Parathyroid adenoma (tissue), 2 donors: ENCODE results near the gene MAIP1.

Source experiments
- H2AFZ ChIP-seq: fragments of 300-600 bp; sonication (generic); one replicate; pipeline ENCODE4 v1.7.0; 2017; ENCODE audit warnings: antibody characterized with exemption, mild to moderate bottlenecking
- H3K27ac ChIP-seq: fragments of 300-600 bp; sonication (generic); one replicate; pipeline ENCODE4 v1.7.0; 2017
- H3K27me3 ChIP-seq: fragments of 300-600 bp; sonication (generic); one replicate; pipeline ENCODE4 v1.7.0; 2017; ENCODE audit warnings: low read length; ENCODE audit not compliant: control insufficient read depth, insufficient read depth
- H3K36me3 ChIP-seq: fragments of 300-600 bp; sonication (generic); one replicate; pipeline ENCODE4 v1.7.0; 2017; ENCODE audit warnings: low read length; ENCODE audit not compliant: control insufficient read depth, insufficient read depth
- H3K4me1 ChIP-seq: fragments of 300-600 bp; sonication (generic); one replicate; pipeline ENCODE4 v1.7.0; 2017; ENCODE audit warnings: control low read depth
- H3K4me2 ChIP-seq: fragments of 300-600 bp; sonication (generic); one replicate; pipeline ENCODE4 v1.7.0; 2017; ENCODE audit warnings: low read length
- H3K4me3 ChIP-seq: fragments of 300-600 bp; sonication (generic); one replicate; pipeline ENCODE4 v1.7.0; 2017; ENCODE audit warnings: low read depth, low read length
- H3K79me2 ChIP-seq: fragments of 300-600 bp; sonication (generic); one replicate; pipeline ENCODE4 v1.7.0; 2017; ENCODE audit warnings: control low read depth
- H3K9ac ChIP-seq: fragments of 300-600 bp; sonication (generic); one replicate; pipeline ENCODE4 v1.7.0; 2017; ENCODE audit warnings: mild to moderate bottlenecking
- H3K9me3 ChIP-seq: fragments of 300-600 bp; sonication (generic); one replicate; pipeline ENCODE4 v1.7.0; 2017; ENCODE audit warnings: low read length; ENCODE audit not compliant: control insufficient read depth
- CTCF ChIP-seq: fragments of 300-600 bp; sonication (generic); IDR thresholded peaks from one replicate; pipeline ENCODE4 v1.7.0; 2017; ENCODE audit warnings: antibody characterized with exemption, mild to moderate bottlenecking
- donor health status: primary hyperparathyroidism.

MAIP1 gene

GRCh38 chr2:199983534-199983933 lies 28.2 kb downstream of the MAIP1 start:
- TF ChIP-seq CTCF, result no peak
- no peaks in the 10 kb centered on the region for H3K36me3 ChIP-seq

GRCh38 chr2:199984159-199984558 lies 28.8 kb downstream of the MAIP1 start:
- H3K27ac ChIP-seq, result no peak overlapping the region
- no peak overlapping the region for H3K4me3 ChIP-seq
- H3K79me2 ChIP-seq, result no peaks in the 10 kb centered on the region
- H3K36me3 ChIP-seq, result no peaks in the 10 kb centered on the region
- H3K4me2 ChIP-seq, result no peak overlapping the region
- no peak overlapping the region for H3K9ac ChIP-seq
- peaks cover 3% of the 10 kb centered on the region for H3K4me1 ChIP-seq
- H2AFZ ChIP-seq, result no peak overlapping the region
- no peaks in the 10 kb centered on the region for H3K9me3 ChIP-seq
- no peak for TF ChIP-seq CTCF
- no peaks in the 10 kb centered on the region for H3K27me3 ChIP-seq

More at GRCh38 chr2:199983534-199983933, 28.2 kb downstream of the MAIP1 start:
- H3K27ac ChIP-seq, result no peak overlapping the region
- no peaks in the 10 kb centered on the region for H3K9me3 ChIP-seq
- H2AFZ ChIP-seq, result no peak overlapping the region
- H3K4me1 ChIP-seq, result peaks cover 3% of the 10 kb centered on the region
- no peaks in the 10 kb centered on the region for H3K27me3 ChIP-seq
- H3K4me3 ChIP-seq, result no peak overlapping the region
- no peaks in the 10 kb centered on the region for H3K79me2 ChIP-seq
- no peak overlapping the region for H3K9ac ChIP-seq
- no peak overlapping the region for H3K4me2 ChIP-seq

- Histone ChIP-seq H3K27me3 (no peaks in the 10 kb centered on the region), H3K79me2 (no peaks in the 10 kb centered on the region), H3K9me3 (no peaks in the 10 kb centered on the region), H3K4me1 (peaks cover 3% of the 10 kb centered on the region), H3K27ac (no peak overlapping the region), H3K4me2 (no peak overlapping the region), H2AFZ (no peak overlapping the region), H3K9ac (no peak overlapping the region), H3K4me3 (no peak overlapping the region), H3K36me3 (no peaks in the 10 kb centered on the region)
- TF ChIP-seq CTCF, result no peak
These were observed 29.4 kb downstream of the MAIP1 start for GRCh38 chr2:199984755-199985154.

DNA sequence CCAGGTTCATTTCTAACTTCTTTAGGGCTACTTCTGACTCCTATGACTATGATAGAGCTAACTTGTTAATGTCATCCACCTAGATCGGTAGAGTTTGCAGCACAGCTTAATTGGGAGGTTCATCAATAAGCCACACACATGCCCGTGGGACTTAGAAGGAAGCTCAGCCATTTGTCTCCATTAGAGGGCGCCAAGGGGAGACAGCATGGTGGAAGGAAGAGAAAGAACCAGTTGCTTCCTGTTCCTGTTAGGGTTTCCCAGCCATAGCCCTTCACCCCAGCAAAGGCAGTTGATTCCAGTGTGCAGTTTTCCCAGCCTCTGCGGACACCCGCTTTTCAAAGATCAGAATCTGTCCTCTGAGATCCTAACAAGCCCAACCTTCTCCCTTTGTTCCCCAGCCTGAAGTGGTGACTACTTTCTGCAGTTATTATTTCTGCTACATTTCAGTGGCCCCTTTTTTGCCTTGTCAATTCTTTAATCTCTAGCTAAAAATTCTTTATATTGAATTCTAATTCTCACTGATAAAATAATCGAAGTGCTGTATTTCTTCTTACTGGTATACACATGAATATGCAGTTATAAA lies 30.3 kb downstream of the MAIP1 start:
- Histone ChIP-seq H3K9me3 (no peaks in the 10 kb centered on the region), H3K79me2 (no peaks in the 10 kb centered on the region), H3K4me2 (no peak overlapping the region), H3K27ac (no peak overlapping the region), H3K4me1 (no peaks in the 10 kb centered on the region), H3K36me3 (no peaks in the 10 kb centered on the region), H2AFZ (no peak overlapping the region), H3K9ac (no peak overlapping the region), H3K4me3 (no peak overlapping the region), H3K27me3 (no peaks in the 10 kb centered on the region)
- TF ChIP-seq CTCF, result peak; percentile 68

DNA sequence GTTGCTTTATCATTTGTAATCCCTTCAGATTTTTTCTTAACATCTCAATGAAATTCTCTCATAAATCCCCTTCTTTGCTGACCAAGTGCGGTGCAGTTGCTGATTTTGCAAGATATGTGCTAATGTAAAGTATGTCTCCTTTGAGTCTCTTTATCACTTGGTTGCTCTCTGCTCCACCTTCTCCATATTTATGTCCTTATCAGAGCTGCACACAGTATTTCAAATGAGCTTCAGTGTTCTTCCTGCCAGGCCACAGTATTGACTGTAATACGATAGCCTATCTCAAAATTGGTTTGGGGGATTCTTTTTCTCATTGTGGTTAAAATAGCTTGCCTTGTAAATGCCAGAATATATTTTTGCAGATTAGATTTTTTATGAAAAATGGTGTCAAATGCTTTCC lies 32.2 kb downstream of the MAIP1 start:
- no peak for TF ChIP-seq CTCF
- no peak overlapping the region for H3K4me3 ChIP-seq
- no peak overlapping the region for H2AFZ ChIP-seq
- H3K4me1 ChIP-seq, result no peaks in the 10 kb centered on the region
- H3K4me2 ChIP-seq, result no peak overlapping the region
- no peaks in the 10 kb centered on the region for H3K79me2 ChIP-seq
- no peak overlapping the region for H3K27ac ChIP-seq
- H3K9me3 ChIP-seq, result no peaks in the 10 kb centered on the region
- H3K9ac ChIP-seq, result no peak overlapping the region
- H3K36me3 ChIP-seq, result no peaks in the 10 kb centered on the region
- H3K27me3 ChIP-seq, result no peaks in the 10 kb centered on the region
